ENCODE results near the gene OR7G2. TPM values are rescaled to one million over a fixed set of nuclear protein-coding genes. Genes with fewer than 3 reads are reported as not detected.

The OR7G2 gene
- total RNA-seq, 4 donors from 2014 or later = not detected

DNA sequence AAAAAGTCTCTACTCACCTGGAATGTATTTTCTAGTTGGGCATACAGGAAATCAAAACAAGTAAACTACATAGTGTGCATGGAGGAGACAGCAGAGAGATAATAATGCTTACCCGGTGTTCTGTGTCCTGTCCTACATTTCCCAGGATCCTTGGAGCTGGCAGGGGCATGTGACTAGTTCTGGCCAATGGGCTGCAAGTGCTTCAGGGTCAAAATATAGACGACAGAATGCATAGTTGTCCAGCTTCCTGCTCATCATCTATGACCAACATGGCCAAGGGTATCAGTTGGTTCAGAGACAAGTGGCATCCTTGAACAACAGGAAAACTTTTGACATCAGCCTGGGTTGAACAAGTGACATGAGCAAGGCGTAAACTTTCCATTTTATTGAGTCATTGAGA is 41.4 kb upstream of the OR7G2 start:
- WGBS, 2 donors = 96% methylated on average over 3 of the region's 3 CpGs
- H3K4me3 ChIP-seq (ENCODE audit: low read depth, poor library complexity, severe bottlenecking) = no peak overlapping the region
- TF ChIP-seq POLR2A (IDR thresholded peaks at IDR 0.05) = no peak
- TF ChIP-seq, protein P1, sequence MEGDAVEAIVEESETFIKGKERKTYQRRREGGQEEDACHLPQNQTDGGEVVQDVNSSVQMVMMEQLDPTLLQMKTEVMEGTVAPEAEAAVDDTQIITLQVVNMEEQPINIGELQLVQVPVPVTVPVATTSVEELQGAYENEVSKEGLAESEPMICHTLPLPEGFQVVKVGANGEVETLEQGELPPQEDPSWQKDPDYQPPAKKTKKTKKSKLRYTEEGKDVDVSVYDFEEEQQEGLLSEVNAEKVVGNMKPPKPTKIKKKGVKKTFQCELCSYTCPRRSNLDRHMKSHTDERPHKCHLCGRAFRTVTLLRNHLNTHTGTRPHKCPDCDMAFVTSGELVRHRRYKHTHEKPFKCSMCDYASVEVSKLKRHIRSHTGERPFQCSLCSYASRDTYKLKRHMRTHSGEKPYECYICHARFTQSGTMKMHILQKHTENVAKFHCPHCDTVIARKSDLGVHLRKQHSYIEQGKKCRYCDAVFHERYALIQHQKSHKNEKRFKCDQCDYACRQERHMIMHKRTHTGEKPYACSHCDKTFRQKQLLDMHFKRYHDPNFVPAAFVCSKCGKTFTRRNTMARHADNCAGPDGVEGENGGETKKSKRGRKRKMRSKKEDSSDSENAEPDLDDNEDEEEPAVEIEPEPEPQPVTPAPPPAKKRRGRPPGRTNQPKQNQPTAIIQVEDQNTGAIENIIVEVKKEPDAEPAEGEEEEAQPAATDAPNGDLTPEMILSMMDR (IDR thresholded peaks at IDR 0.05) = no peak
- no peak for DNase-seq (ENCODE audit: low spot score in 2 of 2)
- intact Hi-C loops (cut with DNase I; ENCODE audit: low total_unique reads) = loop anchor here (10.0 kb wide), 1 partner anchor 1526 kb away; no protein-coding TSS in a partner anchor

DNA sequence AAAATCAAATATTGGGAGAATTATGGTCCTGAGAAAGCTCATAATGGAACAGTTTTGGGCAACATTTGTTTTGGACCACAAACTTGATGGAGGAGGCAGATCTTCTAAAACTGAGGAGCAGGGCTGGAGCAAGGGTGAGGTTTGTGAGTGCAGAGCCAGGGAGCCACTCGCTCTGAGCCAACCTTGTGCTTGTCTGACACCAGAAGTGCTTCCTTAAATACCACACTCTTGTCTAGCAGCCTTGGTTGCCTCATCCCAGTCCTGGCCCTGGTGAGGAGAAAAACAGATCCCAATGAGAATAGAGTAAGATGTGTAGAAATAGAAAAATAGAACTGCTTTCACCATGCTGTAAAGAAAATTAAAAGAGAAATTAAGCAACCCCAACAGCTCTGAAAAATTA is 39.6 kb upstream of the OR7G2 start:
- H3K4me3 ChIP-seq (ENCODE audit: low read depth, poor library complexity, severe bottlenecking) = no peak overlapping the region
- no peak for TF ChIP-seq POLR2A (IDR thresholded peaks at IDR 0.05)
- TF ChIP-seq, protein P1 (IDR thresholded peaks at IDR 0.05) = no peak
- intact Hi-C loops (cut with DNase I; ENCODE audit: low total_unique reads) = loop anchor here (10.0 kb wide), 1 partner anchor 1528 kb away; no protein-coding TSS in a partner anchor
- no peak for DNase-seq (ENCODE audit: low spot score in 2 of 2)
- 92 to 95% methylated on average over 1 of the region's 1 CpG for WGBS, 2 donors

DNA sequence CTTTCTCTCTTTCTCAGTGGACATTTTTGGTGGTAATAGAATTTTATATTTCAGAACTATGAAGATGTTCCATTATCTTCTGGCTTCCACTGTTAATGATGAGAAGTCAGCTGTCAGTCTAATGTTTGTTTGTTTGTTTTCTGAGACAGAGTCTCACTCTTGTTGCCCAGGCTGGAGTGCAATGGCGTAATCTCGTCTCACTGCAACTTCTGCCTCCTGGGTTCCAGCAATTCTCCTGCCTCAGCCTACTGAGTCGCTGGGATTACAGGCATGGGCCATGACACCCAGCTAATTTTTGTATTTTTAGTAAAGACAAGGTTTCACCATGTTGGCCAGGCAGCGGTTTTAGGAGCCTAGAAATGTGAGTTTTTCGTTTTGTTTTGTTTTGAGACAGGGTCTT is 37.6 kb upstream of the OR7G2 start:
- TF ChIP-seq POLR2A (IDR thresholded peaks at IDR 0.05) = no peak
- TF ChIP-seq, protein P1 (IDR thresholded peaks at IDR 0.05) = no peak
- intact Hi-C loops (cut with DNase I; ENCODE audit: low total_unique reads) = loop anchor here (10.0 kb wide), 1 partner anchor 1530 kb away; no protein-coding TSS in a partner anchor
- WGBS, 2 donors = 98 to 99% methylated on average over 5 of the region's 5 CpGs
- H3K4me3 ChIP-seq (ENCODE audit: low read depth, poor library complexity, severe bottlenecking) = no peak overlapping the region
- DNase-seq (ENCODE audit: low spot score in 2 of 2) = no peak

DNA sequence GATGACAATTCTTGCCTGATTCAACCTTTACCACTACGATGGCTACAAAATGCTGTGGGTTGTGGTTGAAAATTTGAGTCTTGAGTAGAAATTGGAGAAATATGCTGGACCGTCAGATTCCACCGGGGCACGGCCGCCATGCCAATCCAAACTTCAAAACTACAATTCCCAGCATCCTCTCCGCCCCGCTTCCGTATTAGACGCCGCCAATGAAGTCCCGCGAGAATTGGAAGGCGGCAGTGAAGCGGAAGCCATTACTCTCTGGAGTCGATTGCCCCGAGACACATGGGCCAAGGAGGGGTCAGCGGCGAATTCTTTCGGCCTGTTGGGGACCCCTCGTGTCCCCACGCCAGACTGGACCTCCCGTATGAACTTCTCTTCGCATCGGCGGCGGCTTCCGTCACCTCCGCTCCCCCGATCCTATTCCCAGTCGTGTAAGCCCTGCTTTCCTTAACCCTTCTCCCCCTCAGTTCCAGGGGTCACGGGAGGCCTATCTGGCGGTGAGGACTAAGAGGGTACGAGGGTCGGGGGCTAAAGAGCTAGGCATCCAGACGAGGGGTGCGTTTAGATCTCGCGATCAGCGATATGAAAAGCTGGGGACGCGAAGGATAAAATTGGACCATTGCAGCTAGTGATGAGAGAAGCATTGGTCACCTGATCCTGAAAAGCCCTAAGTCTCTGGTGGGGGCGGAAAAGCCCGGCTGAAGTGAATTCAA is 33.0 kb upstream of the OR7G2 start, which contains the start of gene ZNF317:
Gene ZNF317, plus strand, starts transcription at position 239 of the 716 bp plus-strand sequence. CDS start 15,620 bp downstream, outside the sequence.
- DNase-seq (ENCODE audit: low spot score in 2 of 2) = peak; percentile 93 to 98
- peak in 1 of 2 donors; percentile 12 for TF ChIP-seq POLR2A (IDR thresholded peaks at IDR 0.05)
- TF ChIP-seq, protein P1 (IDR thresholded peaks at IDR 0.05) = no peak
- intact Hi-C loops (cut with DNase I; ENCODE audit: low total_unique reads) = loop anchor here (10.0 kb wide), 1 partner anchor 1534 kb away; no protein-coding TSS in a partner anchor
- 0 to 1% methylated on average over 35 to 43 of the region's 43 CpGs for WGBS, 2 donors
- H3K4me3 ChIP-seq (ENCODE audit: low read depth, poor library complexity, severe bottlenecking) = peak within 1 kb of the TSS; percentile 98

DNA sequence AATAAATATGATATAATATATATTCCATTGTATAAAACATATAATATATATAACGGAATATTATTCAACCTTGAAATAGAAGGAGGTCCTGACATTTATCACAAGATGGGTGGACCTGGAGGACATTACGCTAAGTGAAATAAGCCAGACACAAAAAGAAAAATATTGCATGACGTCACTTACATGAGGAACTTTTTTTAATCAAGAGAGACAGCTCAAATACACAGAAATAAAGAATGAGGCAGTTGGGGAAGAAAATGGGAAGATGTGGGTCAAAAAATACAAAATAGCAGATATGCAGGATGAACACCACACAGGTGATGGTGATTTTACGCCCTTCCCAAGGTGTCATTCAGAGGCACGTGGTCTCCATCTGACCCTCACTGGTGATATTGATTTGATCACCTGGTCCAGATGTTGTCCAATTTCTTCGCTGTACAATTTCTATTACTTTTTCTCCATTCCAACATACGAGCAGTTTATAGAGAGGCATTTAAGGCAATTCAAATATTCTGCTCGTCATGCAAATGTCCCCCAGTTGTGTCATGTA is 32.4 kb upstream of the OR7G2 start:
- 27 to 30% methylated on average over 8 of the region's 8 CpGs for WGBS, 2 donors
- peak overlapping the region; percentile 98 for H3K4me3 ChIP-seq (ENCODE audit: low read depth, poor library complexity, severe bottlenecking)
- intact Hi-C loops (cut with DNase I; ENCODE audit: low total_unique reads) = loop anchor here (10.0 kb wide), 1 partner anchor 1535 kb away; no protein-coding TSS in a partner anchor
- no peak for DNase-seq (ENCODE audit: low spot score in 2 of 2)
- TF ChIP-seq, protein P1 (IDR thresholded peaks at IDR 0.05) = no peak
- TF ChIP-seq POLR2A (IDR thresholded peaks at IDR 0.05) = no peak
